ENCODE data around the gene SNRPD2.
"Not testable (repeated sequence)": the region's sequence is repeated elsewhere in the genome, so short reads cannot be mapped to it uniquely, and the experiment has no call there.

SNRPD2 gene

GRCh38 chr19:45691516-45692186, at the start of gene SNRPD2:
Gene SNRPD2 (minus strand): TSS chr19:45691953. CDS start chr19:45691888, 65 bp downstream.
- peak; percentile 98 for DNase-seq (ENCODE audit: low spot score)

GRCh38 chr19:45739498-45740439, 48.0 kb upstream of the SNRPD2 start:
- DNase-seq (ENCODE audit: low spot score): peak; percentile 25

GRCh38 chr19:45733160-45733810, 41.5 kb upstream of the SNRPD2 start, which contains the start of gene MEIOSIN:
Gene MEIOSIN (plus strand): TSS chr19:45733439. CDS start chr19:45735377, 1,938 bp downstream.
- no peak for DNase-seq (ENCODE audit: low spot score)

GRCh38 chr19:45730368-45731288, 38.9 kb upstream of the SNRPD2 start, which contains the start of gene FBXO46:
Gene FBXO46 (minus strand): TSS chr19:45730896. CDS start chr19:45713495, 17,401 bp downstream.
- peak; percentile 99 for DNase-seq (ENCODE audit: low spot score)

- DNase-seq (ENCODE audit: low spot score): peak; percentile 33
These were observed 38.1 kb upstream of the SNRPD2 start for GRCh38 chr19:45729800-45730290.

GRCh38 chr19:45728683-45729082, 36.9 kb upstream of the SNRPD2 start:
- DNase-seq (ENCODE audit: low spot score): not testable (repeated sequence)

- DNase-seq (ENCODE audit: low spot score): not testable (repeated sequence)
These were observed 28.3 kb upstream of the SNRPD2 start for GRCh38 chr19:45720065-45720464.

- no peak for DNase-seq (ENCODE audit: low spot score)
These were observed 26.4 kb upstream of the SNRPD2 start for GRCh38 chr19:45717983-45718650.

- peak; percentile 100 for DNase-seq (ENCODE audit: low spot score)
These were observed 25.6 kb upstream of the SNRPD2 start for GRCh38 chr19:45717131-45717982.

- peak; percentile 68 for DNase-seq (ENCODE audit: low spot score)
These were observed 24.8 kb upstream of the SNRPD2 start for GRCh38 chr19:45716359-45717130.

- DNase-seq (ENCODE audit: low spot score): no peak
These were observed 23.4 kb upstream of the SNRPD2 start for GRCh38 chr19:45715139-45715538.

- DNase-seq (ENCODE audit: low spot score): no peak
These were observed 21.4 kb upstream of the SNRPD2 start for GRCh38 chr19:45713141-45713540.

- DNase-seq (ENCODE audit: low spot score): no peak
These were observed 20.9 kb upstream of the SNRPD2 start for GRCh38 chr19:45712699-45713067.

- DNase-seq (ENCODE audit: low spot score): no peak
These were observed 20.3 kb upstream of the SNRPD2 start for GRCh38 chr19:45711851-45712698.

- DNase-seq (ENCODE audit: low spot score): no peak
These were observed 18.8 kb upstream of the SNRPD2 start for GRCh38 chr19:45710356-45711130.

GRCh38 chr19:45705710-45706415, 14.1 kb upstream of the SNRPD2 start:
- no peak for DNase-seq (ENCODE audit: low spot score)

Data from SW480 (cell line).